Measurements from ENCODE around the gene ATP7A. TPM values are rescaled to one million over a fixed set of nuclear protein-coding genes. Genes with fewer than 3 reads are reported as not detected.

ATP7A gene
- total RNA-seq, 1 experiment from 2014 or later, result 6.3 TPM

GRCh38 chrX:78042601-78043000 lies 132.1 kb downstream of the ATP7A start:
- no peaks in the 10 kb centered on the region for H3K4me1 ChIP-seq (ENCODE audit: control insufficient read depth in 1 of 2, insufficient read depth in 2 of 2, low read length in 2 of 2)
- no peak overlapping the region for H3K9ac ChIP-seq (ENCODE audit: low read length)
- no peaks in the 10 kb centered on the region for H3K79me2 ChIP-seq (ENCODE audit: insufficient read depth, low read length)
- DNase-seq (ENCODE audit: low read depth, low spot score) (no peak), ATAC-seq (no peak)
- intact Hi-C loops (cut with micrococcal nuclease), result no loop called here
- H4K20me1 ChIP-seq (ENCODE audit: insufficient read depth), result no peaks in the 10 kb centered on the region
- H3K27ac ChIP-seq (ENCODE audit: low read depth, low read length), result no peak overlapping the region
- no peak overlapping the region for H3K4me2 ChIP-seq (ENCODE audit: low read length)
- H2AFZ ChIP-seq (ENCODE audit: low read depth, low read length, poor library complexity, severe bottlenecking), result no peak overlapping the region
- no peaks in the 10 kb centered on the region for H3K9me2 ChIP-seq (ENCODE audit: insufficient read depth)
- RAD21 ChIA-PET (ENCODE audit: low non-redundant PET in 1 of 2, low total read pairs in 2 of 2, uncharacterized antibody in 2 of 2, unreplicated experiment in 2 of 2), result no interaction called here
- CTCF ChIA-PET, result no interaction called here
- TF ChIP-seq TCF7L2 (IDR thresholded peaks at IDR 0.05; ENCODE audit: borderline replicate concordance, extremely low read depth, insufficient read depth, insufficient read length), result no peak
- TF ChIP-seq CEBPB (IDR thresholded peaks at IDR 0.05; ENCODE audit: low read depth), result no peak
- TF ChIP-seq CTCF (IDR thresholded peaks at IDR 0.05 in 2 of 3, conservative IDR thresholded peaks at IDR 0.05 in 1 of 3; ENCODE audit: borderline replicate concordance in 1 of 3, insufficient read depth in 1 of 3, low read depth in 2 of 3, low read length in 2 of 3), result no peak
- TF ChIP-seq POLR2A (IDR thresholded peaks at IDR 0.05; ENCODE audit: borderline replicate concordance, extremely low read depth, insufficient read depth, insufficient read length), result no peak
- no peak for TF ChIP-seq SRF (IDR thresholded peaks at IDR 0.05; ENCODE audit: low read depth)
- no peak for TF ChIP-seq ZBTB33 (IDR thresholded peaks at IDR 0.05; ENCODE audit: extremely low read depth, insufficient replicate concordance, low read length)
- no peak for TF ChIP-seq RAD21 (IDR thresholded peaks at IDR 0.05; ENCODE audit: low read depth)
- TF ChIP-seq FOSL1 (IDR thresholded peaks at IDR 0.05; ENCODE audit: low read depth), result no peak
- no peak for TF ChIP-seq CBX3 (IDR thresholded peaks at IDR 0.05; ENCODE audit: low read depth)
- no peak for TF ChIP-seq JUND (IDR thresholded peaks at IDR 0.05)
- no peaks in the 10 kb centered on the region for H3K9me3 ChIP-seq (ENCODE audit: control insufficient read depth in 1 of 2, insufficient read depth in 1 of 2, low read depth in 1 of 2, low read length in 2 of 2)
- POLR2A ChIA-PET, result no interaction called here
- H3K27me3 ChIP-seq (ENCODE audit: insufficient read depth, low read length), result no peaks in the 10 kb centered on the region
- BruUV-seq (replicated peaks), result no TSS peak
- no peak overlapping the region for H3K4me3 ChIP-seq (replicated peaks in 1 of 2; ENCODE audit: low read depth in 1 of 2, low read length in 2 of 2)
- no peaks in the 10 kb centered on the region for H3K36me3 ChIP-seq (ENCODE audit: control insufficient read depth in 1 of 2, insufficient read depth in 2 of 2, low read length in 2 of 2)
